ENCODE measurements around the gene KIF19. TPM values are rescaled to one million over a fixed set of nuclear protein-coding genes. Genes with fewer than 3 reads are reported as not detected.
A peak's percentile ranks its signal among the peaks of the same experiment; 100 is the strongest.

Gene KIF19
- polyA plus RNA-seq, 3 donors: not detected

DNA sequence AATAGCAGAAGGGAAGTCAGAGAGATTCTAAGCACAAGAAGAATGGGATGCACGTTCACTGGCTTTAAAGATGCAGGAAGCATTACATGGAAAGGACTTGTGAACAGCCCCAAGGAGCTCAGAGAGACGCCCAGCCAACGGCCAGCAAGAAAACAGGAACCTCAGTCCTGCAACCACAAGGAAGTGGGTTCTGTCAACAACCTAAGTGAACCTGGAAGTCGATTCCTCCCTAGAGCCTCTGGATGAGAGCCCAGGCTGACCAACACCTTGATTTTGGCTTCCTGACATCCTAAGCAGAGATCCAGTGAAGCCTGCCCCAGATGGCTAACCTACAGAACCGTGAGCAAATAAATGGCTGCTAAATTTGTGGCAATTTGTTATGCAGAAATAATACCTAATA, 65.7 kb downstream of the KIF19 start:
- Mint-ChIP-seq H3K4me3 (no peak overlapping the region), H3K4me1 (peaks cover 30% of the 10 kb centered on the region), H3K27me3 (ENCODE audit: low read depth in 3 of 3) (peaks cover 4 to 11% (median 11%) of the 10 kb centered on the region in 3 donors), H3K9me3 (peaks cover 3 to 14% (median 9%) of the 10 kb centered on the region in 7 donors), H3K27ac (peak overlapping the region in 1 of 7 donors; percentile 54), H3K36me3 (peaks cover 0 to 4% of the 10 kb centered on the region in 2 donors)
- Histone ChIP-seq H3K79me2 (ENCODE audit: insufficient read depth, low read length) (no peaks in the 10 kb centered on the region), H2AFZ (ENCODE audit: insufficient read depth, low read depth, low read length, poor library complexity, severe bottlenecking) (no peak overlapping the region), H3K4me2 (replicated peaks; ENCODE audit: extremely low read depth, low read length, poor library complexity, severe bottlenecking) (no peak overlapping the region), H3K36me3 (replicated peaks in 1 of 2; ENCODE audit: control insufficient read depth in 1 of 2, insufficient read depth in 2 of 2, low read length in 2 of 2) (no peaks in the 10 kb centered on the region), H3K4me1 (ENCODE audit: control insufficient read depth in 1 of 2, insufficient read depth in 2 of 2, low read length in 2 of 2) (peaks cover 10 to 22% of the 10 kb centered on the region in 2 donors), H3K27ac (ENCODE audit: low read depth in 1 of 2, low read length in 2 of 2) (no peak overlapping the region), H3K27me3 (ENCODE audit: control insufficient read depth in 2 of 2, insufficient read depth in 2 of 2, low read length in 2 of 2) (no peaks in the 10 kb centered on the region), H3K4me3 (replicated peaks in 1 of 3; ENCODE audit: low read depth in 2 of 3, low read length in 3 of 3) (no peak overlapping the region), H3K9me3 (replicated peaks in 1 of 2; ENCODE audit: control insufficient read depth in 1 of 2, insufficient read depth in 1 of 2, low read length in 2 of 2) (peaks cover 0 to 11% of the 10 kb centered on the region in 2 donors), H3K9ac (ENCODE audit: insufficient read depth, low read length, poor library complexity, severe bottlenecking) (no peak overlapping the region), H4K20me1 (ENCODE audit: insufficient read depth, low read length) (no peaks in the 10 kb centered on the region)
- TF ChIP-seq, protein P1, sequence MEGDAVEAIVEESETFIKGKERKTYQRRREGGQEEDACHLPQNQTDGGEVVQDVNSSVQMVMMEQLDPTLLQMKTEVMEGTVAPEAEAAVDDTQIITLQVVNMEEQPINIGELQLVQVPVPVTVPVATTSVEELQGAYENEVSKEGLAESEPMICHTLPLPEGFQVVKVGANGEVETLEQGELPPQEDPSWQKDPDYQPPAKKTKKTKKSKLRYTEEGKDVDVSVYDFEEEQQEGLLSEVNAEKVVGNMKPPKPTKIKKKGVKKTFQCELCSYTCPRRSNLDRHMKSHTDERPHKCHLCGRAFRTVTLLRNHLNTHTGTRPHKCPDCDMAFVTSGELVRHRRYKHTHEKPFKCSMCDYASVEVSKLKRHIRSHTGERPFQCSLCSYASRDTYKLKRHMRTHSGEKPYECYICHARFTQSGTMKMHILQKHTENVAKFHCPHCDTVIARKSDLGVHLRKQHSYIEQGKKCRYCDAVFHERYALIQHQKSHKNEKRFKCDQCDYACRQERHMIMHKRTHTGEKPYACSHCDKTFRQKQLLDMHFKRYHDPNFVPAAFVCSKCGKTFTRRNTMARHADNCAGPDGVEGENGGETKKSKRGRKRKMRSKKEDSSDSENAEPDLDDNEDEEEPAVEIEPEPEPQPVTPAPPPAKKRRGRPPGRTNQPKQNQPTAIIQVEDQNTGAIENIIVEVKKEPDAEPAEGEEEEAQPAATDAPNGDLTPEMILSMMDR (IDR thresholded peaks at IDR 0.05): no peak
- peak; percentile 42 to 51 (median 47) for DNase-seq
- 0% methylated on average over 4 of the region's 5 CpGs for WGBS (ENCODE audit: insufficient coverage)
- intact Hi-C loops (cut with micrococcal nuclease): no loop called here

GRCh38 chr17:74392848-74393247, 66.8 kb downstream of the KIF19 start:
- H3K4me1 Mint-ChIP-seq: peaks cover 30% of the 10 kb centered on the region
- H3K27ac Mint-ChIP-seq: no peak overlapping the region
- intact Hi-C loops (cut with micrococcal nuclease): no loop called here
- no peak overlapping the region for H3K9ac ChIP-seq (ENCODE audit: insufficient read depth, low read length, poor library complexity, severe bottlenecking)
- TF ChIP-seq, protein P1 (IDR thresholded peaks at IDR 0.05): no peak
- no peak overlapping the region for H3K27ac ChIP-seq (ENCODE audit: low read depth in 1 of 2, low read length in 2 of 2)
- H3K4me3 ChIP-seq (replicated peaks in 1 of 3; ENCODE audit: low read depth in 2 of 3, low read length in 3 of 3): no peak overlapping the region
- peaks cover 3 to 14% (median 9%) of the 10 kb centered on the region in 7 donors for H3K9me3 Mint-ChIP-seq
- no peaks in the 10 kb centered on the region for H3K79me2 ChIP-seq (ENCODE audit: insufficient read depth, low read length)
- no peaks in the 10 kb centered on the region for H3K36me3 ChIP-seq (replicated peaks in 1 of 2; ENCODE audit: control insufficient read depth in 1 of 2, insufficient read depth in 2 of 2, low read length in 2 of 2)
- peaks cover 10 to 21% of the 10 kb centered on the region in 2 donors for H3K4me1 ChIP-seq (ENCODE audit: control insufficient read depth in 1 of 2, insufficient read depth in 2 of 2, low read length in 2 of 2)
- peaks cover 0 to 4% of the 10 kb centered on the region in 2 donors for H3K36me3 Mint-ChIP-seq
- DNase-seq: no peak
- no peak overlapping the region for H3K4me2 ChIP-seq (replicated peaks; ENCODE audit: extremely low read depth, low read length, poor library complexity, severe bottlenecking)
- H3K27me3 Mint-ChIP-seq (ENCODE audit: low read depth in 3 of 3): peaks cover 2 to 12% (median 11%) of the 10 kb centered on the region in 3 donors
- no peak overlapping the region for H2AFZ ChIP-seq (ENCODE audit: insufficient read depth, low read depth, low read length, poor library complexity, severe bottlenecking)
- H3K27me3 ChIP-seq (ENCODE audit: control insufficient read depth in 2 of 2, insufficient read depth in 2 of 2, low read length in 2 of 2): no peaks in the 10 kb centered on the region
- H4K20me1 ChIP-seq (ENCODE audit: insufficient read depth, low read length): no peaks in the 10 kb centered on the region
- peaks cover 0 to 11% of the 10 kb centered on the region in 2 donors for H3K9me3 ChIP-seq (replicated peaks in 1 of 2; ENCODE audit: control insufficient read depth in 1 of 2, insufficient read depth in 1 of 2, low read length in 2 of 2)
- H3K4me3 Mint-ChIP-seq: no peak overlapping the region
- WGBS (ENCODE audit: insufficient coverage): 79% methylated on average over 2 of the region's 5 CpGs

Data from CD14-positive monocyte (primary cell).